ENCODE data around the gene GCAT. TPM values are rescaled to one million over a fixed set of nuclear protein-coding genes. Genes with fewer than 3 reads are reported as not detected.

The GCAT gene
- total RNA-seq, 1 donor from 2014 or later: 8.8 TPM

DNA sequence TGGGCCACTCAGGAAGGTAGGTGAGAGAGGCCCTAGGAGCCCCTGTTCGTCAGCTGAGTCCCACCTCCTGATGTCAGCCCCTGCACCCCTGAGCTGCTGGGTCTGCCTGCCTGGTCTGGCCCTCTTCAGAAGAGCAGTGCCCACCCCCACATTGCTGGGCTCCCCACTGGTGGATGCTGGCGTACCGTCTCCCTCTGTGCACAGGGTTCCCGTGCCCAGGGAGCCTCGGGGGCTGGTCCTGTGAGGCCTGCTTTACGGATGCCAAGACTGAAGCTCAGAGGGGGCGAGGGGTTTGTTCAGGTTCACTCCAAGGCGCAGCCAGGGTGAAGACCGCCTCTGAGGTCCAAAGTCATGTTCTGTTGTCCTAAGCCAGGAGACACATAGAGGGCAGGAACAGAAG is 44.7 kb upstream of the GCAT start:
- H3K4me3 ChIP-seq: no peak overlapping the region
- TF ChIP-seq, protein P1, sequence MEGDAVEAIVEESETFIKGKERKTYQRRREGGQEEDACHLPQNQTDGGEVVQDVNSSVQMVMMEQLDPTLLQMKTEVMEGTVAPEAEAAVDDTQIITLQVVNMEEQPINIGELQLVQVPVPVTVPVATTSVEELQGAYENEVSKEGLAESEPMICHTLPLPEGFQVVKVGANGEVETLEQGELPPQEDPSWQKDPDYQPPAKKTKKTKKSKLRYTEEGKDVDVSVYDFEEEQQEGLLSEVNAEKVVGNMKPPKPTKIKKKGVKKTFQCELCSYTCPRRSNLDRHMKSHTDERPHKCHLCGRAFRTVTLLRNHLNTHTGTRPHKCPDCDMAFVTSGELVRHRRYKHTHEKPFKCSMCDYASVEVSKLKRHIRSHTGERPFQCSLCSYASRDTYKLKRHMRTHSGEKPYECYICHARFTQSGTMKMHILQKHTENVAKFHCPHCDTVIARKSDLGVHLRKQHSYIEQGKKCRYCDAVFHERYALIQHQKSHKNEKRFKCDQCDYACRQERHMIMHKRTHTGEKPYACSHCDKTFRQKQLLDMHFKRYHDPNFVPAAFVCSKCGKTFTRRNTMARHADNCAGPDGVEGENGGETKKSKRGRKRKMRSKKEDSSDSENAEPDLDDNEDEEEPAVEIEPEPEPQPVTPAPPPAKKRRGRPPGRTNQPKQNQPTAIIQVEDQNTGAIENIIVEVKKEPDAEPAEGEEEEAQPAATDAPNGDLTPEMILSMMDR (IDR thresholded peaks at IDR 0.05): no peak
- H3K27ac ChIP-seq: no peak overlapping the region
- H3K27me3 ChIP-seq: no peaks in the 10 kb centered on the region
- H3K4me1 ChIP-seq: no peaks in the 10 kb centered on the region
- no peak for DNase-seq
- intact Hi-C loops (cut with DNase I): no loop called here
- no peaks in the 10 kb centered on the region for H3K9me3 ChIP-seq
- peaks cover 85% of the 10 kb centered on the region for H3K36me3 ChIP-seq
- no peak for ATAC-seq

DNA sequence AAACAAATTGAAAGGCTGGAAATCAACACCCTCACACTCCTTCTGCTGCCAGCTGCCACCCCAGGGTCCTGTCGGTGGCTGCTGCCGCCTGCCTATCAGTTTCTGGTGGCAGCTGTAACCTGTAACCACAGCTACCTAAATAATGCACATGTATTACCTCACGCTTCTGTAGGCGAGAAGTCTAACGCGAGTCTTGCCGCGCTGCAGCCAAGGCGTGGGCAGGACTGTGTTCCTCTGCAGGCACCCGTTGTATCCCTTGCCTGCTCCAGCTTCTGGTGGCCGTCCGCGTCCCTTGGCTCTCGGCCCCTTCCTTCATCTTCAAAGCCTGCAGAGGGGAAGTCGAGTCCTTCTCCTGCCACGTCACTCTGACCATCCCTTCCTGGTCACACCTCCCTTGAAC is 44.1 kb upstream of the GCAT start:
- Histone ChIP-seq H3K4me1 (no peaks in the 10 kb centered on the region), H3K27ac (no peak overlapping the region), H3K27me3 (no peaks in the 10 kb centered on the region), H3K4me3 (no peak overlapping the region), H3K36me3 (peaks cover 85% of the 10 kb centered on the region), H3K9me3 (no peaks in the 10 kb centered on the region)
- intact Hi-C loops (cut with DNase I): no loop called here
- no peak for DNase-seq
- no peak for ATAC-seq
- TF ChIP-seq, protein P1 (IDR thresholded peaks at IDR 0.05): no peak

GRCh38 chr22:37764622-37765021 is 43.1 kb upstream of the GCAT start:
- TF ChIP-seq, protein P1 (IDR thresholded peaks at IDR 0.05): no peak
- Histone ChIP-seq H3K27ac (no peak overlapping the region), H3K27me3 (no peaks in the 10 kb centered on the region), H3K36me3 (peaks cover 85% of the 10 kb centered on the region), H3K4me1 (no peaks in the 10 kb centered on the region), H3K4me3 (no peak overlapping the region), H3K9me3 (no peaks in the 10 kb centered on the region)
- intact Hi-C loops (cut with DNase I): no loop called here
- ATAC-seq (no peak), DNase-seq (no peak)

- DNase-seq (no peak), ATAC-seq (no peak)
- no peak overlapping the region for H3K27ac ChIP-seq
- no peaks in the 10 kb centered on the region for H3K4me1 ChIP-seq
- no peaks in the 10 kb centered on the region for H3K27me3 ChIP-seq
- intact Hi-C loops (cut with DNase I): no loop called here
- no peaks in the 10 kb centered on the region for H3K9me3 ChIP-seq
- H3K36me3 ChIP-seq: peaks cover 79% of the 10 kb centered on the region
- TF ChIP-seq, protein P1 (IDR thresholded peaks at IDR 0.05): no peak
- H3K4me3 ChIP-seq: no peak overlapping the region
These were observed 42.2 kb upstream of the GCAT start for GRCh38 chr22:37765498-37765897.

GRCh38 chr22:37765953-37766576 is 41.7 kb upstream of the GCAT start:
- H3K4me3 ChIP-seq: no peak overlapping the region
- no peaks in the 10 kb centered on the region for H3K9me3 ChIP-seq
- H3K27ac ChIP-seq: no peak overlapping the region
- intact Hi-C loops (cut with DNase I): no loop called here
- no peak for DNase-seq
- H3K36me3 ChIP-seq: peaks cover 79% of the 10 kb centered on the region
- no peaks in the 10 kb centered on the region for H3K4me1 ChIP-seq
- TF ChIP-seq, protein P1 (IDR thresholded peaks at IDR 0.05): no peak
- H3K27me3 ChIP-seq: no peaks in the 10 kb centered on the region
- ATAC-seq: no peak

DNA sequence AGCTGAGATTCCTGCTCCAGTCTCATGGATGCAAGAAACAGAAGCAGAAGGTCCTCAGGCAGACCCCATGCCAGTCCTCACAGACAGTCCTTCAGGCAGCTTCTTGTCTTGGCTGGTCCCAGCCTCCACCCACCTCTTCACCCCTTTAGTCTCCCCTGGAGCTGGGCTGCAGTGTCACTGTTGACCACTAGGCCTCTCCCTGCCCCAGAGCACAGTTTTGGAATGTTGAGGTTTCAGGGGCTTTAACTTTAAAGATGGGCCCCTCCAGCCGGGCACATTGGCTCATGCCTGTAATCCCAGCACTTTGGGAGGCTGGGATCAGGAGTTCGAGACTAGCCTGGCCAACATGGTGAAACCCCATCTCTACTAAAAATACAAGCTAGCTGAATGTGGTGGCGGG is 39.5 kb upstream of the GCAT start:
- no peak for ATAC-seq
- TF ChIP-seq, protein P1 (IDR thresholded peaks at IDR 0.05): peak; percentile 10
- intact Hi-C loops (cut with DNase I): no loop called here
- DNase-seq: no peak
- Histone ChIP-seq H3K4me3 (no peak overlapping the region), H3K9me3 (no peaks in the 10 kb centered on the region), H3K36me3 (peaks cover 81% of the 10 kb centered on the region), H3K27ac (no peak overlapping the region), H3K4me1 (no peaks in the 10 kb centered on the region), H3K27me3 (no peaks in the 10 kb centered on the region)

Measured in upper lobe of right lung (tissue), 1 donor.